H1 (cell line): Measurements from ENCODE around the gene MRPL19. TPM values are rescaled to one million over a fixed set of nuclear protein-coding genes. Genes with fewer than 3 reads are reported as not detected.

ENCODE experiments used
- CTCF ChIA-PET: fragments of 300-600 bp; sonication (Branson Sonifier 250); formaldehyde crosslinking; loops from one replicate; lab custom pipeline; 2021; ENCODE audit not compliant: partially characterized antibody; lab: Charles Lee
- POLR2A ChIA-PET: fragments of 300-600 bp; sonication (Branson Sonifier 250); formaldehyde crosslinking; loops from one replicate; lab custom pipeline; 2021; ENCODE audit warnings: inconsistent platforms; ENCODE audit not compliant: partially characterized antibody; lab: Charles Lee
- DNase-seq, 2 experiments: peaks; one replicate each; pipeline versions ENCODE4 v3.0.0 to v3.0.0-alpha.2; 2010 to 2022; ENCODE audit warnings: low spot score in 2 of 2, low read depth in 1 of 2, mixed read lengths in 1 of 2
- FAIRE-seq: peaks from 2 replicates; lab custom pipeline; 2011; peaks lifted over from hg19 to GRCh38; lab: Jason Lieb, UNC
- H2AFZ ChIP-seq: 2 replicates; pipeline ENCODE4 v1.8.1; 2012; ENCODE audit warnings: low read length, inconsistent platforms
- H2AK5ac ChIP-seq: 2 replicates; pipeline ENCODE4 v1.6.1; 2013; ENCODE audit warnings: low read depth, low read length
- H2BK120ac ChIP-seq: replicated peaks from 2 replicates; pipeline ENCODE3; 2013; ENCODE audit warnings: low read depth, low read length, inconsistent platforms
- H2BK12ac ChIP-seq: 2 replicates; pipeline ENCODE4 v1.6.1; 2013; ENCODE audit warnings: low read depth, low read length
- H2BK15ac ChIP-seq: 2 replicates; pipeline ENCODE4 v1.6.1; 2013; ENCODE audit warnings: low read length
- H2BK20ac ChIP-seq: 2 replicates; pipeline ENCODE4 v1.6.1; 2013; ENCODE audit warnings: low read length
- H2BK5ac ChIP-seq: 2 replicates; pipeline ENCODE4 v1.6.1; 2013; ENCODE audit warnings: low read depth, low read length
- H3K14ac ChIP-seq: 2 replicates; pipeline ENCODE4 v1.6.1; 2013; ENCODE audit warnings: inconsistent platforms; ENCODE audit not compliant: insufficient read length
- H3K18ac ChIP-seq: 2 replicates; pipeline ENCODE4 v1.6.1; 2013; ENCODE audit warnings: low read length; ENCODE audit errors: extremely low read depth
- H3K23ac ChIP-seq: 2 replicates; pipeline ENCODE4 v1.6.1; 2013; ENCODE audit warnings: inconsistent platforms; ENCODE audit not compliant: insufficient read length
- H3K23me2 ChIP-seq: 2 replicates; pipeline ENCODE4 v1.6.1; 2013; ENCODE audit warnings: low read depth, low read length
- H3K27ac ChIP-seq: 2 replicates; pipeline ENCODE4 v1.6.1; 2011; ENCODE audit warnings: low read depth, low read length, inconsistent platforms
- H3K27me3 ChIP-seq, 4 experiments: replicated peaks in 1 of 4; 1 replicate in 1 of 4; 2 replicates in 3 of 4; pipeline versions ENCODE4 v1.6.1 to v1.8.1; 2011 to 2013; ENCODE audit warnings: low read length in 3 of 4, mild to moderate bottlenecking in 3 of 4, inconsistent platforms in 2 of 4, mixed read lengths in 2 of 4, moderate library complexity in 1 of 4; ENCODE audit not compliant: control insufficient read depth in 3 of 4, insufficient read depth in 3 of 4; ENCODE audit errors: extremely low read depth in 1 of 4
- H3K36me3 ChIP-seq, 4 experiments: 2 replicates each; pipeline versions ENCODE4 v1.6.1 to v1.8.1; 2011 to 2013; ENCODE audit warnings: mild to moderate bottlenecking in 4 of 4, low read length in 3 of 4, moderate library complexity in 2 of 4, control low read depth in 1 of 4, inconsistent platforms in 1 of 4; ENCODE audit not compliant: insufficient read depth in 4 of 4, control insufficient read depth in 2 of 4
- H3K4ac ChIP-seq: replicated peaks from 2 replicates; pipeline ENCODE3; 2013; ENCODE audit warnings: low read length, low read depth, mixed read lengths, inconsistent platforms; ENCODE audit not compliant: insufficient read length
- H3K4me1 ChIP-seq, 4 experiments: replicated peaks in 1 of 4; 1 replicate in 1 of 4; 2 replicates in 3 of 4; pipeline versions ENCODE4 v1.6.1 to v1.8.1; 2011 to 2013; ENCODE audit warnings: low read length in 3 of 4, inconsistent platforms in 2 of 4, mixed read lengths in 1 of 4; ENCODE audit not compliant: insufficient read depth in 4 of 4, control insufficient read depth in 3 of 4
- H3K4me2 ChIP-seq, 2 experiments: 2 replicates each; pipeline versions ENCODE4 v1.6.1 to v1.8.1; 2011 to 2013; ENCODE audit warnings: low read depth in 2 of 2, low read length in 2 of 2, control low read depth in 1 of 2, inconsistent platforms in 1 of 2, mild to moderate bottlenecking in 1 of 2; ENCODE audit not compliant: insufficient read depth in 1 of 2
- H3K4me3 ChIP-seq, 4 experiments: fragments of 200-600, 300-600 bp in 1 of 4; sonication (generic), shearing (Covaris generic), sonication (Bioruptor Twin) in 1 of 4; 2 replicates each; pipeline versions ENCODE4 v1.5.1 to v1.8.1; 2011 to 2016; ENCODE audit warnings: low read length in 4 of 4, low read depth in 3 of 4, control low read depth in 2 of 4, inconsistent platforms in 2 of 4, mild to moderate bottlenecking in 2 of 4, mixed read lengths in 1 of 4, moderate library complexity in 1 of 4; ENCODE audit not compliant: insufficient read depth in 2 of 4; ENCODE audit errors: extremely low read depth in 1 of 4
- H3K56ac ChIP-seq: replicated peaks from 2 replicates; pipeline ENCODE3; 2013; ENCODE audit warnings: low read depth, mild to moderate bottlenecking, mixed read lengths, low read length, inconsistent platforms; ENCODE audit not compliant: insufficient read length
- H3K79me1 ChIP-seq: 2 replicates; pipeline ENCODE4 v1.6.1; 2013; ENCODE audit warnings: low read depth, low read length, control low read depth
- H3K79me2 ChIP-seq, 2 experiments: 2 replicates each; pipeline versions ENCODE4 v1.6.1 to v1.8.1; 2012 to 2013; ENCODE audit warnings: low read length in 2 of 2, mild to moderate bottlenecking in 2 of 2, inconsistent platforms in 1 of 2; ENCODE audit not compliant: insufficient read depth in 2 of 2, control insufficient read depth in 1 of 2
- H3K9ac ChIP-seq, 4 experiments: replicated peaks in 1 of 4; 1 replicate in 1 of 4; 2 replicates in 3 of 4; pipeline versions ENCODE4 v1.6.1 to v1.8.1; 2011 to 2013; ENCODE audit warnings: low read depth in 3 of 4, low read length in 3 of 4, control low read depth in 2 of 4, mild to moderate bottlenecking in 2 of 4, moderate library complexity in 2 of 4, inconsistent platforms in 1 of 4; ENCODE audit errors: extremely low read depth in 1 of 4
- H3K9me3 ChIP-seq, 2 experiments: 2 replicates each; pipeline versions ENCODE4 v1.6.1 to v1.8.1; 2012 to 2013; ENCODE audit warnings: mild to moderate bottlenecking in 2 of 2, moderate library complexity in 2 of 2, control low read depth in 1 of 2, inconsistent platforms in 1 of 2, low read depth in 1 of 2, low read length in 1 of 2, mixed read lengths in 1 of 2; ENCODE audit not compliant: insufficient read depth in 2 of 2
- H4K20me1 ChIP-seq, 2 experiments: replicated peaks in 1 of 2; 2 replicates each; pipeline versions ENCODE3 to v1.8.1; 2011 to 2013; ENCODE audit warnings: inconsistent platforms in 2 of 2, low read length in 2 of 2, mild to moderate bottlenecking in 1 of 2; ENCODE audit not compliant: insufficient read depth in 2 of 2, control insufficient read depth in 1 of 2
- H4K5ac ChIP-seq: 2 replicates; pipeline ENCODE4 v1.6.1; 2013; ENCODE audit warnings: low read length, low read depth, mixed read lengths, inconsistent platforms; ENCODE audit not compliant: insufficient read length
- H4K8ac ChIP-seq: 2 replicates; pipeline ENCODE4 v1.8.0; 2013; ENCODE audit warnings: mild to moderate bottlenecking, moderate library complexity, low read length, inconsistent platforms; ENCODE audit not compliant: insufficient read depth; ENCODE audit errors: extremely low read depth
- H4K91ac ChIP-seq: replicated peaks from 2 replicates; pipeline ENCODE3; 2013; ENCODE audit warnings: low read length, mixed read lengths, inconsistent platforms; ENCODE audit not compliant: insufficient read length
- CREB1 ChIP-seq: IDR thresholded peaks from 2 replicates; pipeline ENCODE4 v1.6.1; 2012; ENCODE audit warnings: inconsistent platforms
- CTBP2 ChIP-seq: IDR thresholded peaks from 2 replicates; pipeline ENCODE4 v1.7.0; 2011; ENCODE audit warnings: borderline replicate concordance, mild to moderate bottlenecking, moderate library complexity, mixed read lengths, low read length; ENCODE audit not compliant: insufficient read depth, insufficient read length
- HDAC2 ChIP-seq, 2 experiments: fragments of 300-600 bp in 1 of 2; sonication (generic) in 1 of 2; IDR thresholded peaks; 2 replicates each; pipeline ENCODE4 v1.6.1; 2011 to 2012; ENCODE audit warnings: low read depth in 2 of 2, low read length in 2 of 2, mild to moderate bottlenecking in 2 of 2, moderate library complexity in 2 of 2, borderline replicate concordance in 1 of 2, inconsistent platforms in 1 of 2
- KDM4A ChIP-seq: IDR thresholded peaks from one replicate; pipeline ENCODE4 v1.7.1; 2012; ENCODE audit warnings: low read depth, mild to moderate bottlenecking, moderate library complexity, low read length, inconsistent platforms; ENCODE audit not compliant: severe bottlenecking
- KDM5A ChIP-seq: fragments of 200-600 bp; IDR thresholded peaks from 2 replicates; pipeline ENCODE4 v1.7.1; 2012; ENCODE audit warnings: mild to moderate bottlenecking, low read length, inconsistent platforms, mixed read lengths
- MAFK ChIP-seq: IDR thresholded peaks from 2 replicates; pipeline ENCODE4 v1.6.1; 2012; ENCODE audit warnings: low read depth, mild to moderate bottlenecking, improper control_type of control experiment, low read length
- NANOG ChIP-seq: IDR thresholded peaks from 2 replicates; pipeline ENCODE4 v1.6.1; 2011; ENCODE audit warnings: low read length, low read depth, mild to moderate bottlenecking, inconsistent platforms; ENCODE audit not compliant: insufficient read depth, poor library complexity, severe bottlenecking
- PHF8 ChIP-seq: fragments of 200-600 bp; sonication (generic); conservative IDR thresholded peaks from 2 replicates; pipeline ENCODE4 v1.7.1; 2012; ENCODE audit warnings: low read depth, mild to moderate bottlenecking, inconsistent platforms, low read length, moderate library complexity
- POU5F1 ChIP-seq: IDR thresholded peaks from 2 replicates; pipeline ENCODE4 v1.6.1; 2011; ENCODE audit warnings: low read depth, mild to moderate bottlenecking, low read length, moderate library complexity
- RFX5 ChIP-seq: IDR thresholded peaks from 2 replicates; pipeline ENCODE4 v1.6.1; 2011; ENCODE audit warnings: low read depth, low read length, improper control_type of control experiment, borderline replicate concordance
- RXRA ChIP-seq: IDR thresholded peaks from 2 replicates; pipeline ENCODE4 v1.6.1; 2011; ENCODE audit warnings: low read depth, mild to moderate bottlenecking, low read length, moderate library complexity; ENCODE audit not compliant: insufficient read depth
- SIRT6 ChIP-seq: IDR thresholded peaks from one replicate; pipeline ENCODE4 v1.7.1; 2012; ENCODE audit warnings: low read length, inconsistent platforms
- SIX5 ChIP-seq: IDR thresholded peaks from 2 replicates; pipeline ENCODE4 v1.6.1; 2011; ENCODE audit warnings: mild to moderate bottlenecking, low read depth, low read length
- TEAD4 ChIP-seq: IDR thresholded peaks from 2 replicates; pipeline ENCODE4 v1.6.1; 2012; ENCODE audit warnings: low read depth, low read length, inconsistent platforms, mixed read lengths
- WGBS, 2 experiments: shearing (Covaris generic) in 1 of 2; methylation state at CpG; one replicate each; pipeline versions ENCODE4 v1.1.6 to v1.1.7; 2013 to 2015; ENCODE audit warnings: low lambda C conversion rate in 2 of 2, mixed read lengths in 2 of 2, inconsistent platforms in 1 of 2, low coverage in 1 of 2, missing lambda C conversion rate in 1 of 2; ENCODE audit not compliant: insufficient replicate concordance in 2 of 2, insufficient coverage in 1 of 2, insufficient read length in 1 of 2; ENCODE audit errors: extremely low coverage in 1 of 2, missing lambda C conversion rate in 1 of 2; 5-methylcytosine and 5-hydroxymethylcytosine counted together
- polyA plus RNA-seq, 7 experiments: library from polyadenylated mRNA; depleted of rRNA in 3 of 7; stranded (reverse) in 5 of 7; unstranded in 2 of 7; fragments of >200 nt in 5 of 7; fragments of 200-250 nt in 2 of 7; gene quantifications; 1 replicate in 5 of 7; 2 replicates in 1 of 7; 4 replicates in 1 of 7; pipeline versions ENCODE4 v1.2.1 to v1.2.3, GENCODE V29; 2011 to 2013; ENCODE audit warnings: missing spikeins in 2 of 7, mixed read lengths in 2 of 7
- total RNA-seq: library from RNA; stranded (reverse); fragmentation: NEBNext Ultra II Directional; extraction: Animal tissue kit (Norgen Biotek cat#: 25700); gene quantifications from 2 replicates; pipeline ENCODE4 v1.2.1, GENCODE V29; 2021

The MRPL19 gene
- total and polyA plus RNA-seq, 2 of the 8 experiments (the other 6 are each of a cell fraction or from before 2014, with no cell fraction given) = 18.1 to 75.2 TPM

DNA sequence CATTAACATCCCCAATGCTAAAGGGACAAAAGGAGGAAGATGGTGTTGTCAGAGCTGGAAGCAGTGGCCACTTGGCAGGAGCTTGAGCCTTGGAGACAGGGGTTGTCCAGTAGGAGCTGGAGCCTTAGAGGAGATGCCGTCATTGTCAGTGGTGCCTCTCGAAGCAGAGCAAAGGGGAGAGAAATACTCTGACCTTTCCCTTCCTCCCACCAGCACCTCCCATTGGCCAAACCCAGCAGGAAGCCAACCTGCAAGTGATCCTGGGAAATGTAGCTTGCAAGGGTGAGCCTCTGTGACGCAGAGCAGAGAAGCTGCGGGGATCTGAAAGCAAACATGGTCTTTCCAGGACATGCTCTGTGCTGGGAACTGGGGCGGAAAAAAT is 33.7 kb upstream of the MRPL19 start:
- 83% methylated on average over 5 of the region's 5 CpGs; no CpG with 5 or more reads in 1 of the 2 experiments for WGBS, 2 experiments
- H3K4me2 ChIP-seq = no peak overlapping the region
- TF ChIP-seq TEAD4 (no peak), NANOG (no peak), RFX5 (no peak), SIX5 (no peak), CREB1 (no peak), KDM4A (no peak), CTBP2 (no peak), PHF8 (no peak), RXRA (no peak), HDAC2 (IDR thresholded peaks at IDR 0.05; ENCODE audit: borderline replicate concordance in 1 of 2, low read depth in 2 of 2, low read length in 2 of 2) (no peak), POU5F1 (no peak), KDM5A (no peak), MAFK (no peak), SIRT6 (no peak)

More for the DNA sequence above, 33.7 kb upstream of the MRPL19 start:
- Histone ChIP-seq H3K23ac (no peak overlapping the region), H3K79me1 (no peaks in the 10 kb centered on the region), H4K5ac (no peak overlapping the region), H3K27ac (no peak overlapping the region), H2BK15ac (no peak overlapping the region), H3K79me2 (no peaks in the 10 kb centered on the region), H3K14ac (no peak overlapping the region), H3K56ac (no peak overlapping the region), H4K20me1 (no peaks in the 10 kb centered on the region), H2BK5ac (no peak overlapping the region), H3K4ac (no peak overlapping the region), H2BK20ac (no peak overlapping the region), H4K91ac (no peak overlapping the region), H4K8ac (no peak overlapping the region), H3K36me3 (no peaks in the 10 kb centered on the region), H2BK12ac (no peak overlapping the region), H2AFZ (no peak overlapping the region), H3K27me3 (no peaks in the 10 kb centered on the region), H2BK120ac (no peak overlapping the region), H2AK5ac (no peak overlapping the region), H3K4me1 (peaks cover 0 to 4% (median 2%) of the 10 kb centered on the region in 4 experiments; a peak in 4 of 7 replicates), H3K9me3 (no peaks in the 10 kb centered on the region; a peak in 1 of 4 replicates), H3K18ac (no peak overlapping the region), H3K4me3 (no peak overlapping the region), H3K9ac (no peak overlapping the region), H3K23me2 (peaks cover 7% of the 10 kb centered on the region; the same call in 1 of the 2 replicates)
- no peak for FAIRE-seq
- no peak for DNase-seq
- POLR2A ChIA-PET = no interaction called here
- CTCF ChIA-PET = interaction anchor here (0.6 to 3.1 kb wide), 11 partner anchors 8 to 514 kb away, joined by 3 to 33 read pairs (median 4); no protein-coding TSS in a partner anchor
